Epithelial cell of proximal tubule (primary cell): ENCODE results near the gene TRIM7. TPM values are rescaled to one million over a fixed set of nuclear protein-coding genes. Genes with fewer than 3 reads are reported as not detected.

Experiments used
- DNase-seq: peaks from one replicate; pipeline ENCODE4 v3.0.0-alpha.2; 2011; ENCODE audit warnings: low read depth
- H3K4me3 ChIP-seq: 2 replicates; pipeline ENCODE4 v1.5.1; 2011; ENCODE audit warnings: low read depth, mild to moderate bottlenecking, low read length
- CTCF ChIP-seq: conservative IDR thresholded peaks from 2 replicates; pipeline ENCODE4 v1.5.1; 2012; ENCODE audit warnings: low read depth, mild to moderate bottlenecking, low read length
- total RNA-seq: library from RNA; depleted of rRNA; stranded (reverse); fragments of >200 nt; gene quantifications from 2 replicates; pipeline ENCODE4 v1.2.3, GENCODE V29; 2015

The TRIM7 gene
- total RNA-seq, 1 donor from 2014 or later, result 14.6 TPM

GRCh38 chr5:181197326-181197951, 7.6 kb downstream of the TRIM7 start:
- no peak for DNase-seq
- no peak for TF ChIP-seq CTCF
- H3K4me3 ChIP-seq, result no peak overlapping the region

- DNase-seq, result no peak
- no peak overlapping the region for H3K4me3 ChIP-seq
- no peak for TF ChIP-seq CTCF
Measured at GRCh38 chr5:181195249-181195761, 9.7 kb downstream of the TRIM7 start.

- no peak for DNase-seq
- no peak for TF ChIP-seq CTCF
- no peak overlapping the region for H3K4me3 ChIP-seq
Measured at GRCh38 chr5:181194489-181195248, 10.3 kb downstream of the TRIM7 start.

GRCh38 chr5:181193656-181194055, 11.3 kb downstream of the TRIM7 start:
- no peak for DNase-seq
- no peak for TF ChIP-seq CTCF
- no peak overlapping the region for H3K4me3 ChIP-seq

- no peak for DNase-seq
- peak overlapping the region; percentile 87 for H3K4me3 ChIP-seq
- no peak for TF ChIP-seq CTCF
Measured at GRCh38 chr5:181192337-181193046, 12.5 kb downstream of the TRIM7 start.

GRCh38 chr5:181191526-181192336, 13.3 kb downstream of the TRIM7 start:
- DNase-seq, result no peak
- no peak for TF ChIP-seq CTCF
- H3K4me3 ChIP-seq, result peak overlapping the region; percentile 87
